Subcutaneous abdominal adipose tissue (tissue), 5 donors: ENCODE results near the gene TMPRSS4.
"Not testable (repeated sequence)": the region's sequence is repeated elsewhere in the genome, so short reads cannot be mapped to it uniquely, and the experiment has no call there.

ENCODE experiments used
- H3K27ac ChIP-seq: one replicate; pipeline ENCODE4 v1.7.0; 2013; ENCODE audit warnings: low read depth, mild to moderate bottlenecking, inconsistent platforms, low read length, moderate library complexity
- H3K27me3 ChIP-seq, 5 donors: one replicate each; pipeline ENCODE4 v1.7.0; 2013; ENCODE audit warnings: low read length in 5 of 5, inconsistent platforms in 1 of 5; ENCODE audit not compliant: control insufficient read depth in 5 of 5, insufficient read depth in 4 of 5
- H3K36me3 ChIP-seq, 5 donors: one replicate each; pipeline ENCODE4 v1.7.0; 2013; ENCODE audit warnings: low read length in 5 of 5; ENCODE audit not compliant: control insufficient read depth in 5 of 5, insufficient read depth in 5 of 5
- H3K4me1 ChIP-seq, 5 donors: one replicate each; pipeline ENCODE4 v1.7.0; 2013; ENCODE audit warnings: low read length in 5 of 5, mild to moderate bottlenecking in 3 of 5, moderate library complexity in 1 of 5; ENCODE audit not compliant: control insufficient read depth in 5 of 5, insufficient read depth in 5 of 5
- H3K4me3 ChIP-seq, 5 donors: one replicate each; pipeline ENCODE4 v1.7.0; 2013; ENCODE audit warnings: low read length in 5 of 5, low read depth in 1 of 5
- H3K9ac ChIP-seq, 5 donors: one replicate each; pipeline ENCODE4 v1.7.0; 2013; ENCODE audit warnings: low read length in 5 of 5, mild to moderate bottlenecking in 4 of 5, moderate library complexity in 3 of 5
- H3K9me3 ChIP-seq, 5 donors: one replicate each; pipeline ENCODE4 v1.7.0; 2013; ENCODE audit warnings: low read length in 5 of 5; ENCODE audit not compliant: control insufficient read depth in 5 of 5
- donor health status: healthy.
- donor health status: healthy.
- donor health status: healthy.
- donor health status: healthy.
- donor health status: healthy.

TMPRSS4 gene

GRCh38 chr11:118062631-118063030, 14.2 kb upstream of the TMPRSS4 start:
- not testable (repeated sequence) for H3K9ac ChIP-seq, H3K9me3 ChIP-seq, H3K27ac ChIP-seq, H3K27me3 ChIP-seq, H3K36me3 ChIP-seq, H3K4me3 ChIP-seq
- H3K4me1 ChIP-seq: peaks cover 0 to 22% (median 0%) of the 10 kb centered on the region in 5 donors

- Histone ChIP-seq H3K27ac (no peak overlapping the region), H3K9ac (no peak overlapping the region), H3K9me3 (no peaks in the 10 kb centered on the region), H3K36me3 (no peaks in the 10 kb centered on the region), H3K27me3 (peaks cover 0 to 16% (median 6%) of the 10 kb centered on the region in 5 donors), H3K4me3 (no peak overlapping the region), H3K4me1 (peaks cover 0 to 14% (median 0%) of the 10 kb centered on the region in 5 donors)
These were observed 11.9 kb upstream of the TMPRSS4 start for GRCh38 chr11:118064956-118065355.

- Histone ChIP-seq H3K27me3 (peaks cover 0 to 16% (median 6%) of the 10 kb centered on the region in 5 donors), H3K4me1 (peaks cover 0 to 13% (median 0%) of the 10 kb centered on the region in 5 donors), H3K9me3 (no peaks in the 10 kb centered on the region), H3K27ac (no peak overlapping the region), H3K36me3 (no peaks in the 10 kb centered on the region), H3K4me3 (no peak overlapping the region), H3K9ac (no peak overlapping the region)
These were observed 11.5 kb upstream of the TMPRSS4 start for GRCh38 chr11:118065384-118065783.

- Histone ChIP-seq H3K27me3 (peaks cover 0 to 19% (median 7%) of the 10 kb centered on the region in 5 donors), H3K27ac (no peak overlapping the region), H3K9ac (no peak overlapping the region), H3K4me1 (no peaks in the 10 kb centered on the region), H3K9me3 (no peaks in the 10 kb centered on the region), H3K4me3 (no peak overlapping the region), H3K36me3 (no peaks in the 10 kb centered on the region)
These were observed 9.9 kb upstream of the TMPRSS4 start for GRCh38 chr11:118067006-118067405.

- no peaks in the 10 kb centered on the region for H3K9me3 ChIP-seq
- H3K27me3 ChIP-seq: peaks cover 0 to 19% (median 7%) of the 10 kb centered on the region in 5 donors
- H3K4me1 ChIP-seq: no peaks in the 10 kb centered on the region
- no peak overlapping the region for H3K4me3 ChIP-seq
- H3K9ac ChIP-seq: no peak overlapping the region
- H3K36me3 ChIP-seq: no peaks in the 10 kb centered on the region
- no peak overlapping the region for H3K27ac ChIP-seq
These were observed 8.5 kb upstream of the TMPRSS4 start for GRCh38 chr11:118068206-118068944.

GRCh38 chr11:118068945-118069612, 7.8 kb upstream of the TMPRSS4 start:
- no peak overlapping the region for H3K4me3 ChIP-seq
- no peaks in the 10 kb centered on the region for H3K9me3 ChIP-seq
- H3K4me1 ChIP-seq: no peaks in the 10 kb centered on the region
- no peak overlapping the region for H3K9ac ChIP-seq
- H3K36me3 ChIP-seq: no peaks in the 10 kb centered on the region
- no peak overlapping the region for H3K27ac ChIP-seq
- H3K27me3 ChIP-seq: peaks cover 0 to 19% (median 7%) of the 10 kb centered on the region in 5 donors

- no peak overlapping the region for H3K4me3 ChIP-seq
- H3K36me3 ChIP-seq: no peaks in the 10 kb centered on the region
- H3K27me3 ChIP-seq: peaks cover 0 to 19% (median 7%) of the 10 kb centered on the region in 5 donors
- H3K27ac ChIP-seq: no peak overlapping the region
- no peak overlapping the region for H3K9ac ChIP-seq
- no peaks in the 10 kb centered on the region for H3K9me3 ChIP-seq
- H3K4me1 ChIP-seq: no peaks in the 10 kb centered on the region
These were observed 5.4 kb upstream of the TMPRSS4 start for GRCh38 chr11:118071416-118072030.

GRCh38 chr11:118073554-118073953, 3.3 kb upstream of the TMPRSS4 start:
- Histone ChIP-seq H3K27me3 (peaks cover 0 to 15% (median 3%) of the 10 kb centered on the region in 5 donors), H3K4me3 (no peak overlapping the region), H3K9me3 (no peaks in the 10 kb centered on the region), H3K4me1 (no peaks in the 10 kb centered on the region), H3K27ac (no peak overlapping the region), H3K9ac (no peak overlapping the region), H3K36me3 (no peaks in the 10 kb centered on the region)

GRCh38 chr11:118074091-118074685, 2.7 kb upstream of the TMPRSS4 start:
- Histone ChIP-seq H3K36me3 (no peaks in the 10 kb centered on the region), H3K27ac (no peak overlapping the region), H3K9ac (no peak overlapping the region), H3K4me1 (no peaks in the 10 kb centered on the region), H3K4me3 (no peak overlapping the region), H3K27me3 (peaks cover 0 to 17% (median 5%) of the 10 kb centered on the region in 5 donors), H3K9me3 (no peaks in the 10 kb centered on the region)

- H3K27me3 ChIP-seq: peaks cover 0 to 16% (median 7%) of the 10 kb centered on the region in 5 donors
- no peak overlapping the region for H3K27ac ChIP-seq
- H3K4me1 ChIP-seq: no peaks in the 10 kb centered on the region
These were observed 2.1 kb upstream of the TMPRSS4 start for GRCh38 chr11:118074785-118075184.

More at GRCh38 chr11:118074785-118075184, 2.1 kb upstream of the TMPRSS4 start:
- no peaks in the 10 kb centered on the region for H3K36me3 ChIP-seq
- H3K9me3 ChIP-seq: no peaks in the 10 kb centered on the region
- H3K4me3 ChIP-seq: no peak overlapping the region
- no peak overlapping the region for H3K9ac ChIP-seq
